Activated T-cell treated with anti-CD3 and anti-CD28 coated beads, Interleukin-2, amount 50 U/mL, for 48 hours (primary cell): ENCODE measurements around the gene ASPG.

ENCODE experiments used
- DNase-seq, 2 experiments: peaks; one replicate each; pipeline ENCODE4 v3.0.0-alpha.2; 2020

The ASPG gene

GRCh38 chr14:104138718-104139459 lies 53.4 kb downstream of the ASPG start:
- no peak for DNase-seq

GRCh38 chr14:104139460-104140212 lies 54.1 kb downstream of the ASPG start:
- no peak for DNase-seq

DNA sequence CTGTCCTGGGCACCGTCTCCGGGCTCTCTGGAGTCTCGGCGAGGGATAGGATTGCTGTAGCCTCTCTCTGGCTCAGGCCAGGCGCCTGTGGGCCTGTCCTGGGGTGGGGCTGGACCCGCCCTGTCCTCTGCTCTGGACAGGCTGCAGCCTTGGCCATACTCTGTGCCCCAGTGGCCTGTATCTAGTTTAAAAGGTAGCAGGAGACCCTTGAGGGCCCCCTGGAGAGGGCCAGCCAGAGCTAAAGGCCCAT lies 54.6 kb downstream of the ASPG start:
- DNase-seq, result no peak

- DNase-seq, result no peak
These were observed 55.2 kb downstream of the ASPG start for GRCh38 chr14:104140463-104141331.

- no peak for DNase-seq
These were observed 56.2 kb downstream of the ASPG start for GRCh38 chr14:104141621-104142091.

GRCh38 chr14:104142136-104142945 lies 56.8 kb downstream of the ASPG start:
- no peak for DNase-seq

DNA sequence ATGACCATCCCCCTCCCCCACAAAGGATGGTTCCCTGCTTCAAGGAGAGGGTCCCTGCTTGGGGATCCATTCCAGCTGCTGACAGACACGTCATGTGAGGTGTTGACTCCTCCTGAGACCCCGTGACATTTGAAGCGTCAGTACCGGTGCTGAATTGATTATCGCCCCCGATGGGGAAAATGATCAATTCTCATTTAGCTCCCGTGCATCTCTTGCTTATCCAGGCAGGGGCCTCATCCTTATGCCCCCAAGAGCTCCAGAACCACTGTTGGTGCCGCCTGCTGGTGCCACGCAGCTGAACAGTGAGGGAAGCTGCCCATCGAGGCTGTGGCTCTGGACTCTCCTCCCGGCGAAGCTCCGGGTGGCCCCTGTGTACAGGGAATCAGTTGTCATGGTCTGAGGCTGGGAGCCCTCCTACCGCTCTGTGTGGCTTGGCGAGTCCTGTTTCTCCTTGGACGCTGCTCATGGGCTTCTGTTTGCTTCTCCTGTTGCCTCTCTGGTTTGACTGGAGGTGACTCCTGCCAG lies 57.5 kb downstream of the ASPG start:
- no peak for DNase-seq

DNA sequence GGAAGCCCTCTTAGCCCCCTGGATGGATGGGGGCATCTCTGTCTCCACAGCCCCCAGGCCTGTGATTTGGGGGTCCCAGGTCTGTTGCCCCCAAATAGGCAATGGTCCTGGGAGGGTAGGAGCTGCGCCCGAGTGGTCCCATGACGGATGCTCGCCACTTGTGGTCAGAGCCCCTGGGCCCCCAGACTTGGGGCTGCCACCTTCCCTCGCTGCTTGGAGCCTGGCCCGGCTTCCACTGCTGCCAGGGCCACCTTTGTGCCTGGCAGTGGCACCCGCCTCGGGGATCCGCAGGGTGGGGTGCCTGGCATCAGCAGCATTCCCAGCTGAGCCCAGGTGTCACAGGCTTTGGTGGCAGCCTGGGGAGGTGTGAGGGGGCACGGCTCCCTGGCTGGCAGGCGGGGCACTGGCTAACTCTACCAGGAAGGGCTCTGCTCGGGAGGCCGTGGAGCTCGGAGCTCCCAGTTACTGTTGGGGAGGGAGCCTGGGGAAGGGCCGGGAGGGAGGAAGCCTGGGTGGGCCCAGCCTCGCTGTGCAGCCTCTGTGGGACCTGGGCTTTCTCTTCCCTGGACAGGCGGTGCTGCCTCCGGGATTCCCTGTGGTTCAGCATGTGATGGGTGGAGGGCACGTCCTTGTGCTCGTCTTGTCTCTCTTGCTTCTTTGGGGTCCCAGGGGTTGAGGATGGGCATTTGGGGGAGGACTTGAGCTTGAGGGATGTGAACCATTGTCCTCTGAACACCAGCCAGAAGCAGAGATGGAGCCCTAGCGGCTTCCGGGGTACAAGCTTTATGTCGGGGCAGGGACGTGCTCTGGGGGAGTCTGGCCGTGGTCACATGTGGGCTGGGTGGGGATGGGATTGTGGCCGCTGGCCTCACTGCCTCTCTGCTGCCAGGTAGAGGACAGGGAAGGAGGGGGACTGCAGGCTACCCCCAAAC lies 58.3 kb downstream of the ASPG start:
- no peak for DNase-seq

- no peak for DNase-seq
These were observed 58.9 kb downstream of the ASPG start for GRCh38 chr14:104144453-104144790.

DNA sequence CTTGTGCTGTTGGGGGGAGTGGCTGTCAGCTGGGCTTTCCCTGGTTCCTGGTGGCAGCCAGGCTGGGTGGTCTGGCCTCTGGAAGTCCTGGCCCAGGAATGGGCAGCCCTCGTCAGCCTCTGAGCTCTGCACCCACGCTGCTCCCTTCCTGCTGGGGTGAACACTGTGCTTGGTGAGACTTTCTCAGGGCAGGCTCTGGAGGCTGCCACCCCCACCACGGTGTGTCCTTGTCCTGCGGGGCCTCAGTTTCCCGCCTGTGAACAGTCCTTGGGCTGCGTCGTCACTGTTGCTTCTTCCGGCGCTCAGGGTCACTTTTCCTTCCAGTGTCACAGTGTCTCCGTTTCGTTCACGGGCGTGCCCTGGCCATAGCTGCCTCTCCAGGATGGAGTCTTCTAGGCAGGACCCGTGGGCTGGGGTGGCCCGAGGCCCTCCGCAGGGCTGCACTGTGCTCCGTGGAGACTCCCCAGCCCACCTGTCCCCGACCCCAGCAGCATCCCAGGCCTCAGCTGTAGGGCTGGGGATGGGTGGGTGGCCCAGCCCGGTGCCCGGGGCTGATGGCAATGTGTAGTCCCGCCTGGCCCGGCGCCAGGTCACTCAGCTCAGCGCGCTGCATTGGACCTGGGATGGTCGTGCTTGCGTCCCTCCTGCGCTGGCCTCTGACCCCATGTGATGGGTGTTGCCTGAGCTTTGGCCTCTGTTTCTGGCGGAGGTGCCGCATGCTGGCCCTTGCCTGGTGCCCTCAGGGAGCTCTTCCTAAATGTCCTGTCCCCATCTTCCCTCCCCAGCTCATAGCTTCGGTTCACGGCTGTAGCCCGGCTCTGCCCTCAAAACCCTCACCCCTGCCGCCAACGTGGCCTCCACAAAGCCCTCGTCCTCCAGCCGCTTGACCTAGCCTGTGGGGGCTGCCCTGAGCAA lies 59.7 kb downstream of the ASPG start:
- DNase-seq, result no peak

DNA sequence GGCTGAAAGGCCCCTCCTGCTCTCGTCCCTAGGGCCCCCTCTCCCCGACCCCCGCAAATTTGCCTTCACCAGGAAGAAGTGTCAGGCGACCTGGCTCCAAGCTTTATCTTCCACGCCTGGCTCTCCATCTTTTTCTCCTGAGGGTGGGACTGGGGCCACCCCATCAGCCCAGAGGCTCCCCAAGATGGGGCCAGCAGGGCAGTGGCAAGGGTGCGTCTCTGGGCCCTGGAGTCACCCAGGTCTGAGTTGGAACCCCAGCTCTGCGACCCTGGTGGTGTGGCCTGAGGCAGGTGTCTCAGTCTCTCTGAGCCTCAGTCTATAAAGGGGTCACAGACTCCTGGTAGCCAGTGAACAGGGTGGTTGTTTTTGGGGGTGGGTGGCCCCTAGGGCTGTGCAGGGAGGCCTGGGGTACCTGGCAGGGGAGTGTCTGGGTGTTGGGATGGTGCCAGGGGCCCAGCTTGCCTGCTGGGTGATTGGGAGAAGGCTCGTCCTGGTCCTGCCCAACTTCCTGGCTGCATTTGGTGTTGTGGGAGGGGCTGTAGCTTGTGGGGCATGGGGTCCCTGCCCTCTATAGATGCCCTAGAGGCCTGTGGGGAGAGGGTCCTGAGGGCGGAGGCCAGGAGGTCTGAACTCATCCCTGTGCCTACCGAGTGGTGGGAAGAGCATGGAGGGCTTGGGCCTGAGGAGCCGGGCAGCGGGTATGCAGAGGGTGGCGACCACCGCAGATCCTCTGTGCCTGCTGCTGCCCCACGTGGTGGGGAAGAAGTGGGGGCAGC lies 60.5 kb downstream of the ASPG start:
- DNase-seq, result no peak

DNA sequence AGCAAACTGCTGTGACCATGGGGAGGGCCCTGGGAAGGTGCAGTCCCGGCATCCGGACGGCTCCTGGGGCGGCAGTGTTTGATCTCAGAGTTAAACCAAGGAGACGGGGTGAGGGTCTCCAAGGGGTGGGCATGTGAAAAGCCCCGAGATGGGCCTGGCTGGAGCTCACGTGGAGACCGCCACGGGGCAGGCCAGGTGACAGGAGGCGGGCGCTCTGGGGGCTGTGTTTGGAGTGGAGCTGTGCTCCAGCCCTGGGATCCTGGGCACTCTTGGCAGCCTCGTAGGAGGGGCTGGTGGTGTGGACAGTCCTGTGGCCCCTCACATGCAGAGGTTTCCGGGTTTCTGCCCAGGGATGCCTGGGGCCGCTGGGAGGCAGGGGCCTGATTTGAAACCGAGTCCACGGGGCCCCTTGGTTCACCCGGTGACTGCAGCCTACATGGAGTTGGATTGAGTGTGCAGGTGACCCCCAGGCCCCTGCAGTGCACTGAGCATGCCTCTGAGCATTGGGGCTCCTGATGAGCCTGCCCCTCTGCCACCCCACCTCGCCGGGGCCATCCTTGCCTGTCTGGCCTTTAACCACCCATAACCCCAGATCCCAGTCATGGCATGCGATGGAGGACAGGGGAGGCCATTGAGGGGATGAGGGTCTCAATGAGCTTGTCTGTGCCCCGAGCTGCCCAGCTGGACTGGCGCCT lies 61.3 kb downstream of the ASPG start:
- no peak for DNase-seq

DNA sequence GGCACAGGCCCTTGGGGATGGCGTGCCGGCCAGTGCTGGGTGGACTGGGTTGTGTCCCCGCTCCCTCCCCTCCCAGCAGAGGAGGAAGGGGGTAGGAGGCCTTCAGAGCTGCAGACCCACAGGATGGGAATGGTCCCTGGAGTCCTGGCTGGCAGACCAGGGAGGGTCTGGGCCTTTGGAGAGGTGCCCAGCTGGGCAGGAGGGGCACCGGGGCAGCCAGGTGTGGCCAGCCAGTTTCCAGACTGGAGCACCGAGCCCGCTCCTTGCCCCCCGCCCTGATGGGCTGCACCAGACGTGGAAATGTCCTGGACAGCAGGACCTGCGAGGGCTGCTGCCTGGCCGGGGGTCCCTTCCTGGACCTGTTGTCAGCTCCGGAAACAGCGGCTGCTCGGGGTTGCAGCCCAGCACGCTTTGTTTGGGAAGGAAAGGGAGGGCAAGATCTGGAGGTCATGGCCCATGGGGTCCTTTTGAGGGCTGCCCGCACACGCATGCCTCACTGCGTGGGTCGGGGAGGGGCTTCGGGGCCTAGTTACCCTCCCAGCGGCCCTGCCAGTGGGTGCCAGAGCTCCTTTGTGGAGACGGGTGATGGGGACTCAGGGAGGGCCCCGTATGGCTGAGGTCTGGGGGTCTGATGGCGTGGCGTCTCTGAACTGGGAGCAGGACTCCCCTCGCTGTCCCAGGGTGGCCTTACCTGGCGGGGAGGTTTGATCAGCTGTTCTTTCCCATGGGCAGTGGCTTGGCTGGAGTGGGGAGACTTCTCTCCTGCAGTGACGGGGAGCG lies 62.0 kb downstream of the ASPG start:
- no peak for DNase-seq

DNA sequence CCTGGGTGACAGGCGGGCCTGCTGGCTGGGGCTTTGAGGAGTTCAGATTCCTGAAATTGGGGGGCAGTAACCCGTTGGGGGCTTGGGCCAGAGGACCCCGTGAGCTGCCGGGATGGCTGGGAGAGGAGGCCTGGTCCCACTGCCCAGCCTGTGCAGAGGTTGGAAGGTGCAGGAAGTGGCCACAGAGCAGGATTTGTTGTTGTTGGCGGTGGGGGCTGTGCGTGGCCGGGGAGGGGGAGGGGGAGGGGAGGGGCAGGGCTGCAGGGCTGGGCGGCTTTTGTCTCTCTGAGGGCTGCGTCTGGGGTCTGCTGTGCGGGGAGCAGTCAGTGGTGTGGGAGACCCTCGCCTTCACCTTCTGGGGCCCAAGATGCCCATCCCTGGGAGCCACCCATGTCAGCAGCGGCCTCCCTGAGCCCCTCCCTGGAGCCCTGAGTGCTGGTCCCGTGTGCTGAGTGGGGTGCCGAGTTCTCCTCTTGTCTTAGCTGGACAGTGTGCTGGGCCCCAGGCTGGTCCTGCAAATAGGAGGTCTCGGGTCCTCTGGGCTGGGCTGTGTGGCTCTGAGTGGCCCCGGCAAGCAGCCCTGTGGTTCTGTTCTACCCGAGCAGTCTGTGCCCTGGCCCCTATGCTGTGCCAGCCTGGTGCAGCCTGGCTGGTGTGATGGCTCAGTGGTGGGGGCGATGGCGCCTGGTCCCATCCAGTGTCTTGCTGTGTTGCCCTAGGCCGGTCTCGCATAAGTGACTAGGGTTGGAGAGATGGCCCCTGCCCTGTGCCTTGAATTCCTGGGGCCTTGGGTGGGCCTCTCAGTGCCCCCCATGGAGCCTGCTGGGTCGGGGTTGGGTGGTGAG lies 63.2 kb downstream of the ASPG start:
- no peak for DNase-seq

- DNase-seq, result no peak
These were observed 63.7 kb downstream of the ASPG start for GRCh38 chr14:104149278-104149595.

DNA sequence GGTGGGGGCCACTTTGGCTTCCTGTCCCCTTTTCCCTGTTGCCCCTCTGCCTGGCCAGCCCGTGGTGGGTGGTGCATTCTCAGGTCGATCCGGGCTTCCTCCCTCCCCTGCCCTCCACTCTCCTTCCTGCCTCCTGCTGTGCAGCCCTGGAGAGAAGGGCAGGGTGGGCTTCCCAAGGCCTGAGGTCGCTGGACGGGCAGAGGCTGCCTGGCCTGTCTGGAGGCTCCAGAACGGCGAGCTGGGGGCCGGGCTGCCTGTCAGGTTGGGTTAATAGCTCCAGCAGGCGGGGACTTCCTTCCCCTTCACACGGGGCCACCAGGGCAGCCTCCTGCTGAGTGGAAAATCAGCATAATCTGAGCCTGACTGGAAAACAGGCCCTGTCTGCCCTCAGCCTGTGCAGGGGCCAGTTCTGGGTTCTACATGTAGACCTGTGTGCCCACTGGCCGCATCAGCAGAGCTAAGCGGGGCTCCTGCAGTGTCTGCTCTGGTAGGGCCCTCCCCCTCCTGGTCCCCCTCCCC lies 64.2 kb downstream of the ASPG start:
- peak in 1 of 2 experiments; percentile 37 for DNase-seq
